Measurements from ENCODE around the gene OVCA2. TPM values are rescaled to one million over a fixed set of nuclear protein-coding genes. Genes with fewer than 3 reads are reported as not detected.

Gene OVCA2
- total RNA-seq, 4 donors from 2014 or later = 5.4 to 73.3 (median 36.9) TPM

- in situ Hi-C loops (cut with MboI; ENCODE audit: low pct_ligation_motif_present in 1 of 4, low pct_unique_long_range_greater_than_20kb in 1 of 4, low sequenced_read_pairs in 3 of 4) = loop anchor here in 3 of 4 donors (10.0 kb wide), 2 partner anchors 99 to 109 kb away; no protein-coding TSS in a partner anchor
- H3K4me1 ChIP-seq = peaks cover 0 to 16% (median 8%) of the 10 kb centered on the region in 4 donors
- no peak overlapping the region for H3K27ac ChIP-seq
- no peaks in the 10 kb centered on the region for H3K36me3 ChIP-seq
- peaks cover 9% of the 10 kb centered on the region for H3K27me3 ChIP-seq
- TF ChIP-seq POLR2A (IDR thresholded peaks at IDR 0.05) = no peak
- TF ChIP-seq POLR2AphosphoS5 (IDR thresholded peaks at IDR 0.05) = no peak
- TF ChIP-seq CTCF (IDR thresholded peaks at IDR 0.05) = no peak
- TF ChIP-seq EP300 (IDR thresholded peaks at IDR 0.05; ENCODE audit: low read depth) = no peak
- H3K4me3 ChIP-seq = no peak overlapping the region
- DNase-seq = no peak
- H3K9me3 ChIP-seq = no peaks in the 10 kb centered on the region
- WGBS, 2 donors (ENCODE audit: low coverage in 1 of 2) = 80% methylated on average over 1 of the region's 1 CpG; no CpG with 5 or more reads in 1 of the 2 donors
- intact Hi-C loops (cut with DNase I; ENCODE audit: low total_unique reads) = no loop called here
Measured at GRCh38 chr17:2013994-2014317, 27.9 kb upstream of the OVCA2 start.

- Histone ChIP-seq H3K27me3 (peaks cover 23% of the 10 kb centered on the region), H3K9me3 (no peaks in the 10 kb centered on the region), H3K27ac (no peak overlapping the region), H3K4me1 (peaks cover 0 to 15% (median 7%) of the 10 kb centered on the region in 4 donors), H3K4me3 (no peak overlapping the region), H3K36me3 (no peaks in the 10 kb centered on the region)
- 20 to 88% methylated on average over 1 to 12 of the region's 14 CpGs for WGBS, 2 donors (ENCODE audit: low coverage in 1 of 2)
- TF ChIP-seq POLR2AphosphoS5 (IDR thresholded peaks at IDR 0.05) = no peak
- TF ChIP-seq EP300 (IDR thresholded peaks at IDR 0.05; ENCODE audit: low read depth) = no peak
- TF ChIP-seq CTCF (IDR thresholded peaks at IDR 0.05) = no peak
- no peak for TF ChIP-seq POLR2A (IDR thresholded peaks at IDR 0.05)
- DNase-seq = no peak
- intact Hi-C loops (cut with DNase I; ENCODE audit: low total_unique reads) = no loop called here
- in situ Hi-C loops (cut with MboI; ENCODE audit: low pct_ligation_motif_present in 1 of 4, low pct_unique_long_range_greater_than_20kb in 1 of 4, low sequenced_read_pairs in 3 of 4) = loop anchor here in 3 of 4 donors (10.0 kb wide), 2 partner anchors 101 to 111 kb away; no protein-coding TSS in a partner anchor
Measured at GRCh38 chr17:2015314-2015713, 26.5 kb upstream of the OVCA2 start.

GRCh38 chr17:2016494-2016893, 25.3 kb upstream of the OVCA2 start:
- Histone ChIP-seq H3K4me1 (peaks cover 0 to 9% (median 2%) of the 10 kb centered on the region in 4 donors), H3K27ac (no peak overlapping the region), H3K27me3 (peaks cover 30% of the 10 kb centered on the region), H3K4me3 (no peak overlapping the region), H3K36me3 (no peaks in the 10 kb centered on the region), H3K9me3 (no peaks in the 10 kb centered on the region)
- WGBS, 2 donors (ENCODE audit: low coverage in 1 of 2) = 89 to 100% methylated on average over 3 to 20 of the region's 20 CpGs
- in situ Hi-C loops (cut with MboI; ENCODE audit: low pct_ligation_motif_present in 1 of 4, low pct_unique_long_range_greater_than_20kb in 1 of 4, low sequenced_read_pairs in 3 of 4) = loop anchor here in 3 of 4 donors (10.0 kb wide), 2 partner anchors 102 to 112 kb away; no protein-coding TSS in a partner anchor
- no peak for TF ChIP-seq CTCF (IDR thresholded peaks at IDR 0.05)
- TF ChIP-seq EP300 (IDR thresholded peaks at IDR 0.05; ENCODE audit: low read depth) = no peak
- no peak for TF ChIP-seq POLR2AphosphoS5 (IDR thresholded peaks at IDR 0.05)
- TF ChIP-seq POLR2A (IDR thresholded peaks at IDR 0.05) = no peak
- no peak for DNase-seq
- intact Hi-C loops (cut with DNase I; ENCODE audit: low total_unique reads) = no loop called here

GRCh38 chr17:2017274-2017941, 24.4 kb upstream of the OVCA2 start:
- H3K9me3 ChIP-seq = no peaks in the 10 kb centered on the region
- WGBS, 2 donors (ENCODE audit: low coverage in 1 of 2) = 67 to 83% methylated on average over 8 to 19 of the region's 19 CpGs
- H3K4me3 ChIP-seq = no peak overlapping the region
- in situ Hi-C loops (cut with MboI; ENCODE audit: low pct_ligation_motif_present in 1 of 4, low pct_unique_long_range_greater_than_20kb in 1 of 4, low sequenced_read_pairs in 3 of 4) (loop anchor here in 3 of 4 donors (10.0 kb wide), 2 partner anchors 103 to 113 kb away; no protein-coding TSS in a partner anchor), intact Hi-C loops (cut with DNase I; ENCODE audit: low total_unique reads) (no loop called here)
- peaks cover 0 to under 1% (median 0%) of the 10 kb centered on the region in 4 donors for H3K4me1 ChIP-seq
- no peaks in the 10 kb centered on the region for H3K36me3 ChIP-seq
- DNase-seq = no peak
- no peak overlapping the region for H3K27ac ChIP-seq
- peaks cover 36% of the 10 kb centered on the region for H3K27me3 ChIP-seq
- TF ChIP-seq EP300 (IDR thresholded peaks at IDR 0.05; ENCODE audit: low read depth) (no peak), POLR2A (IDR thresholded peaks at IDR 0.05) (no peak), POLR2AphosphoS5 (IDR thresholded peaks at IDR 0.05) (no peak), CTCF (IDR thresholded peaks at IDR 0.05) (no peak)

Measured in transverse colon (tissue), 4 donors.